NCI-H146 treated with DMSO at 0.1 percent for 48 hours (cell line): ENCODE measurements around the gene PRKCB.
A peak's percentile ranks its signal among the peaks of the same experiment; 100 is the strongest.

Experiments
- DNase-seq: peaks from one replicate; lab custom pipeline; 2025; ENCODE audit not compliant: unreplicated experiment; lab: John Stamatoyannopoulos, UW

Gene PRKCB

GRCh38 chr16:24036038-24036543 lies 200.3 kb downstream of the PRKCB start:
- no peak for DNase-seq

GRCh38 chr16:24036614-24037013 lies 200.8 kb downstream of the PRKCB start:
- peak; percentile 4 for DNase-seq

GRCh38 chr16:24037335-24037734 lies 201.6 kb downstream of the PRKCB start:
- no peak for DNase-seq

- DNase-seq, result peak; percentile 7
Measured at GRCh38 chr16:24041834-24042631, 206.2 kb downstream of the PRKCB start.

- no peak for DNase-seq
Measured at GRCh38 chr16:24044467-24044866, 208.7 kb downstream of the PRKCB start.

GRCh38 chr16:24045641-24046040 lies 209.9 kb downstream of the PRKCB start:
- no peak for DNase-seq

- no peak for DNase-seq
Measured at GRCh38 chr16:24046442-24046841, 210.7 kb downstream of the PRKCB start.

- no peak for DNase-seq
Measured at GRCh38 chr16:24049113-24049512, 213.3 kb downstream of the PRKCB start.

- DNase-seq, result no peak
Measured at GRCh38 chr16:24051125-24051524, 215.3 kb downstream of the PRKCB start.

- no peak for DNase-seq
Measured at GRCh38 chr16:24052329-24053098, 216.7 kb downstream of the PRKCB start.

- DNase-seq, result no peak
Measured at GRCh38 chr16:24053099-24053946, 217.5 kb downstream of the PRKCB start.

- DNase-seq, result no peak
Measured at GRCh38 chr16:24054741-24055491, 219.1 kb downstream of the PRKCB start.

- no peak for DNase-seq
Measured at GRCh38 chr16:24062270-24062817, 226.6 kb downstream of the PRKCB start.

- DNase-seq, result no peak
Measured at GRCh38 chr16:24069036-24069590, 233.3 kb downstream of the PRKCB start.

GRCh38 chr16:24070851-24071250 lies 235.1 kb downstream of the PRKCB start:
- DNase-seq, result no peak

GRCh38 chr16:24071666-24072360 lies 236.0 kb downstream of the PRKCB start:
- DNase-seq, result no peak

GRCh38 chr16:24073321-24073720 lies 237.5 kb downstream of the PRKCB start:
- DNase-seq, result no peak

- DNase-seq, result no peak
Measured at GRCh38 chr16:24074574-24074973, 238.8 kb downstream of the PRKCB start.

GRCh38 chr16:24075302-24075701 lies 239.5 kb downstream of the PRKCB start:
- no peak for DNase-seq
